ENCODE data around the gene PLAGL1. TPM values are rescaled to one million over a fixed set of nuclear protein-coding genes. Genes with fewer than 3 reads are reported as not detected.
"Not testable (repeated sequence)": the region's sequence is repeated elsewhere in the genome, so short reads cannot be mapped to it uniquely, and the experiment has no call there.

The PLAGL1 gene
- polyA plus RNA-seq, 12 donors, result 228 to 470 (median 298) TPM

DNA sequence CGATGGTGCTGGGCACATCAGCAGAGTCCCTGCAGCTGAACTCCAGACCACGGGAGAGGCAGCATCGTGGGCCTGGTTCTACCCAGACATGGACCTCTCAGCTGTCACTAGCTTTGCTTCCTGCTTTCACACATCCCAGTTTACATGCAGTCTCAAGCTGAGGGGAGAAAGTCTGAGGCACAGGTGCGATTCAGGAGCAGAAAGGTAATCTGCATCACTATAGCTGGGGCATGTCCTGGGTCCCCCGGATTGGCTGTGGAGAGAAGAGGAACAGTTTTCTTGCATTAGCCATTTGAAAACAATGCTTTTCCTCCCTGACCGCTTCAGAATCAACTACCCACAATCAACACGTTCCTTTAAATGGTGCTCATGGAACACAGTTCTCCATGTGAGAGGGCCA is 59.9 kb downstream of the PLAGL1 start:
- DNase-seq, result no peak

DNA sequence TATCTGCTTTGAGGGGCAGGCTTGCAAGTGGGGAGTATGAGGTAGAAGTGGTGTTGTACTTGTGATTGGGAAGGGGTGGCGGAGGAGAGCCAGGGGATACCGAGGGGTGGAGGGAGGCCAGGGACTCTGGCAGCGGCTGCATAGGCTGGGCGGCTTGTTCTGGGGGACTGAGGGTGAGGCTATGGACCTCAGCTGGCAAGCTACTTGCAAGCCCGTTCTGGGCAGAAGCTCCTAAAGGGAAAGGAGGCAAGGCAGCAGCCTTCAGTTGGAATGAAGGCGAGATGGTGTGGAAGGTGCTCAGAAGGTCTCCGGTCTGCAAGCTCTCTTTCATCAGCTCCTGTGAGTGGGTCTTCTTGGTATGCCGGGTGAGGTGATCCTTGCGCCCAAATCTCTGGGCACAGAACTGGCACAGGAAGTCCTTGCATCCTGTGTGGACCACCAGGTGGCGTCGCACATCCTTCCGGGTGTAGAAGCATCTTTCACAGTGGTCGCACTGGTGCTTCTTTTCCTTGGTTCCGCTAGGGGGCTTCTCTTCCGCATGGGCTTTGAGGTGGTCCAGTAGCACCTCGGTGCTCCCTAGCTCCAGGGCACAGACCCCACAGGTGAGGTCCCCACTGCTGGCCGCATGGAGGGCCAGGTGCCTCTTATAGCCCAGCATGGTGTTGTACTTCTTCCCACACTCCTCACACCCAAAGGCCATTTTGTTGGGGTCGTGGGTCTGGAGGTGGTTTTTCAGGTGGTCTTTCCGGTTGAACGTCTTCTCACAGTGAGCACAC is 66.0 kb downstream of the PLAGL1 start:
- no peak for DNase-seq

DNA sequence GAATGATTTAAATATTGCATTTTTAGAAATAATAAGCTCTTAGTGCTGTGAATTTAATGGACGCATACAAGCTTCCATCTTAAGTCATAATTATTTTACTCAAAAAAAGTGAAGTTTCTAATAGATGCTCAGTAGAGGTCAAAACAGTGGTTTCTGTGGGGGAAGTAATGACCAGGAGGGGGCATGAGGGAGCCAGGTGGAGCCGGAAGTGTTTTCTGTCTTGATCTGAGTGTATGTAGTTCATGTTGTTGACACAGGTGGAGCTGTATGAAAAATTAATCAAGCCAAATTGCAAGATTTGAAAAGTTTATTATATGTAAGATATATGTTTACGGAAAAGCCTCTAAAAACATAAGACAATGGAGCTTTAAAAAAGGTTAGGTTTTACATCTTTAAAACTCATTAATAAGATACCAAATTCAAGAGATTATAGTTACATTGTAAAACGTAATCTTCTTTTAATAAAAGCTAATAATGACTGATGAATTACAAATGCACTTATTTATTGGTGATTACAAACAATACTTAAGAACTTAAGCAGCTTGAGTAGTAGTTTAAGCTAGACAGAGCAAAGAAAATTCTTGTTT is 68.0 kb downstream of the PLAGL1 start:
- no peak for DNase-seq

DNA sequence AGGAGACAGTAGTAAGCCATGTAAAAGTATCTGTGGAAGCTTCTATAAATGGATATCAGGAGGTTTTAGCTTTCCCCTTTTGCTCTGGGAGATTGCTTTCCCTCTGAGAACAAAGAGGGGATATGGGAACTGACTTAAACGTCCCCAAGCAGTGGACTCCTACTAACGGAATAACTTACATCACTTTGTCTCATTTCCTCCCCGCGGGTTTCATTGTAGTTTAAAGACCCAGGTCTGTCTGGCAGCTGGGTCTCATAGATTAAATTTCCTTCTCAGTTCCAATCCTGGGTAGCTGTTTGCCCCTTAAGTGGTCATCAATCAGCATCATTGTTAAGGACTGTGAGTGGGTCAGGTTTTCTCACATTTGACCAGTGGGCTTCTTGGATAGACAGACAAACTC is 68.7 kb downstream of the PLAGL1 start:
- DNase-seq, result no peak

DNA sequence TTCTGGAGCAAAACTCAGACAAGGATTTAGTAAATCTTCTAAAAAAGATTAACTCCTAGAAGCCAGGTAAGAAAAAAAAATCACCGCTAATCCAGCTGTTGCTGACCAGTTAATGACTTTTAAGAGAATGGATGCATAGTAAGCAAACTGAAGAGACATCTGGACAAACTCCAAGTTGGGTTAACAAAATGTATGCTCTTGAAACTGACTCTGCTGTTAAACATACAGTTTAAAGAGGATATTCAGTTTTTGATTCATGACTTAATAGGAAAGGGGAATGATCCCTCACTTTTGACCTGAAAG is 70.4 kb downstream of the PLAGL1 start:
- DNase-seq, result no peak

DNA sequence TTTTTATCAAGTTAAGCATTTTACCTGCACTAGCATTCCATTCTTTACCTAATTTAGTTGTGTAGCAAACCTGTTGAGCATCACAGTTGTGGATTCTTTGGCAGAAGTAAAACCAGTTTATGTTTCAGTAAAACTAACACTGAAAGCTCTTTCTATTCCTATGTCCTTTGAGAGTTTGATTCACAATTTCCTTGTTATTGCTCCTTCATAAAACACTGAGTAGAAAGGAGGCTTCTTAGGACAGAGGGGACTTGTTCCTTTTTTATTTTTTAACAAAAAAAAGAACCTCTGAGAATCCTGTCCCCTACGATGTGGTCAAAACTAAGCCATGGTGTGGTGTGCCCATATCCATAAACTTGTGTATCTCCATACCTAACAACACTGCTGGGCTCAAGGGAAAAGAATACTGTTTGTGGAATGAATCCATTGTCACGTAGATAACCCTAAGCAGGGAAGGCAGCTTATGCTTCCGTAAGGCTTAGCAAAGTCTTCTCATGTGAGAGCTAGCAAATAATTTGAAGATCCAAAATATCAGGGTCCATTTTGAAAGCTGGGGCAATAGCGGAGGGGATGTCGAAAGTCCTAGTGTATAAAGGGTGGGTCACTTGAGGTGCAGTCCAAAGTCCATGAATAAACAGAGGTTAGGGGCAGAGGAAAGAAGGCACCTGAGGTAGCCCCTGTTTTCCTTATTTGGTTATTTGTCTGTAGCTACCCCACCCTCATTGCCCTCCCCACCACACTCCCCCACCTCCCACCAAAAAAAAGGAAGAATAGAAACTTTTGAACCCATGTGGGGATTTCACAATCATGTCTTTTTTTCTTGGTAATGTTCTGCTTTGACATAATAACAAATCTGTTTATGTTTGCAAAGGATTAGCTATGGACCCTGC is 71.0 kb downstream of the PLAGL1 start:
- DNase-seq, result no peak

DNA sequence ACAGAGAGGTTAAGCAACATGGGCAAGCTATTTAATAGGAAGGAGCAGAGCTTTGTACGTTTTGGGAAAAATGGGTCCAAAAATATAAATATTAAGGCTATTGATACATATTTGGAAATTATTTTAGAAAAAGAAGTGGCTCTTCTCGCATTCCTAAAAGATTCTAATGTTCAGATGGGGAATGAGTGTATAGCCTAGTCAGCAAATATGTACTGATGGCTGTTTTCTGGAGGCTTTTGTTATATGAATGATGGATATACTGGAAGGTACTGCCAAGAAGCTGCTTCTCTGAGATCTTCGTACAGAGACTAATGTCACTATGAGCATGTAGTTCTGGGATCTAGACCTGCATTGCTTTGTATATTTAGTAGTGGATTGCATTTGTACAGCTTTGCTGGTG is 71.7 kb downstream of the PLAGL1 start:
- no peak for DNase-seq

DNA sequence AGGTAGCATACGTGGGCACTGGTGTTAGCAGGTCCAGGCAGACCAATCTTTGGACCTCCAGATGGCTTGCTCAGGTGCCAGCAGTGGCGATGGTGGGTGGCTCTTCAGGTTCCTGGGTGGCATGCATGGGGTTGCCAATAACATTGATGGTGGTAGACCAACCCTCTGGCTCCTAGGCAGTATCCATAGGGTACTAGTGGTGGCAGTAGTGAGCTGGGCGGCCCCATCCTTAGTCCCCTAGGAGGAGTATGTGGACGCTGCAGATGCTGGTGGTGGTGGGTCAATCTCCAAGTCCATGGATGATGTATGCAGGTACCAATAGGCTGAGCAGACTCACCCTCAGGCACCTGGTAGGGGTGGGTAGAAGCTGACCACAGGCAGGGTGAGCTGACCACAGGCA is 73.2 kb downstream of the PLAGL1 start:
- DNase-seq, result no peak

DNA sequence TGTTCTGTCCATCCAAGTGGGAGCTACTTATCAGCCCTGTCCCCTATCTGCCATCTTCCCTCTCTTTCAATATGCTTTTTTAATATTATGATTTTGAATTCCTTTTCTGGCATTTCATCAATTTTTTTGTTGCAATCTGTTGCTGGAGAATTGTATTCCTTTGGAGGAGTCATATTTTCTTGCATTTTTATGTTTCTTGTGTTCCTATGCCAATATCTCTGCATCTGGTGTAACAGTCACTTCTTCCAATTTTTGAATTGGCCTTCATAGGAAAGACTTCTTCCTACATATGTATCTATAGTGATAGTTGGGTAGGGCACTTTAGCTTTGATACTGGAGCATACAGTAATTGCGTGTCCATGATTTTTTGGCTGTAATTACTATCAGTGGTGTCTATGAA is 73.7 kb downstream of the PLAGL1 start:
- no peak for DNase-seq

DNA sequence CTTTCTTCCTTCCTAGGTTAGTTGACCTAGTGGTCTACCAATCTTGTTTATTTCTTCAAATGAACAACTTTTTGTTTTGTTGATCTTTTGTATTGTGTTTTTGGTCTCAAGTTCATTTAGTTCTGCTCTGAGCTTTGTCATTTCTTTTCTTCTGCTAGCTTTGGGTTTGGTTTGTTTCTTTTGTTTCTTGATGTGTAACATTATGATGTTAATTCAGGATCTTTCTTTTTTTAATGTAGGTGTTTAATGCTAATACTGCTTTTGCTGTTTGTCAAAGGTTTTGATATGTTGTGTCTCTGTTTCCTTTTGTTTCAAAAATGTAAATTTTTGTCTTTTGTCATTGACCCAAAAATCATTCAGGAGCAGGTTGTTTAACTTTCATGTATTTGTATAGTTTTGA is 78.1 kb downstream of the PLAGL1 start:
- DNase-seq, result no peak

DNA sequence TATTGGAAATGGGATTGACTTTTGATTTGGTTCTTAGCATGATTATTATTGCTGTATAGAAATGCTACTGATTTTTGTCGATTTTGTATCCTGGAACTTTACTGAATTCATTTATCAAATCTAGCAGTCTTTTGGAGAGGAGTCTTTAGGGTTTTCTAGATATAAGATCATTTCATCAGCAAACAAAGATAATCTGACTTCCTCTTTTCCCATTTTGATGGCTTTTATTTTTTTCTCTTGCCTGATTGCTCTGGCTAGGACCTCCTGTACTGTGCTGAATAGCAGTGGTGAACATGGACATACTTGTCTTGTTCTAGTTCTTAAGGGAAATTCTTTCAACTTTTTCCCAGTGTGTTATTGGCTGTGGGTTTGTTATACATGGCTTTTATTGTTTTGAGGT is 79.2 kb downstream of the PLAGL1 start:
- no peak for DNase-seq

DNA sequence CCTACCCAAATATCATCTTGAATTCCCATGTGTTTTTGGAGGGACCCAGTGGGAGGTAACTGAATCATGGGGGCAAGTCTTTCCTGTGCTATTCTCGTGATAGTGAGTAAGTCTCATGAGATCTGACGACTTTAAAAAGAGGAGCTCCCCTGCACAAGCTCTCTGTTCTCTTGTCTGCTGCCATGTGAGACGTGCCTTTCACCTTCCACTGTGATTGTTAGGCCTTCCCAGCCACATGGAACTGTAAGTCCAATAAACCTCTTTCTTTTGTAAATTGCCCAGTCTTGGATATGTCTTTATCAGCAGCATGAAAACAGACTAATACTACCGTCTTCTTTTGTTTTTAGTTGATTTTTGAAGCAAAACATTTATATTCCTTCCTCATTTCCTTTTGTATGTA is 91.0 kb downstream of the PLAGL1 start:
- DNase-seq, result not testable (repeated sequence)

DNA sequence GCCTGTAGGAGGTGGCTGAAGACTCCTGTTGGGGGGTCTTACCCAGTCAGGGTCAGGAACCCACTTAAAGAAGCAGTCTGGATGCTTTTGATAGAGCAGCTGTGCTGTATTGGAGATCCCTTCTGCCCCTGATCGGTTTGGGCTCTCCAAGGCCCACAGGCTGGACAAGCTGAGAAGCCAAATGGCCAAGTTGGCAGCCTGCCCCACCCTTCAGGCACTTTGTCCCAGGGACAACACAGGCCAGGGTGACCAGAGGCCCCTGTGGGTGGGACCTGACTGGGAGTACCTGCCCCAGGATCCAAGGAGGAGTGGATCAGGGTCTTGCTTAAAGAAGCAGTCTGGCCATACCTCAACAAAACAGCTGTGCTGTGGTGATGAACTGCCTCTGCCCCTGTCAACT is 95.4 kb downstream of the PLAGL1 start:
- no peak for DNase-seq

DNA sequence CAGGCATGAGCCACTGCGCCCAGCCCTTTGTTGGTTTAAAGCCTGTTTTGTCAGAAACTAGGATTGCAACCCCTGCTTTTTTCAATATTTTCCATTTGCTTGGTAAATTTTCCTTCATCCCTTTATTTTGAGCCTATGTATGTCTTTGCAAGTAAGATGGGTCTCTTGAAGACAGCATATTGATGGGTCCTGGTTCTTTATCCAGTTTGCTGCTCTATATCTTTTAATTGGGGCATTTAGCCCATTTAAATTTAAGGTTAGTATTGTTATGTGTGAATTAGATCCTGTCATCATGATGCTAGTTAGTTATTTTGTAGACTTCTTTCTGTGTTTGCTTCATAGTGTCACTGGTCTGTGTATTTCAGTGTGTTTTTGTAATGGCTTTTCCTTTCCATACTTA is 97.0 kb downstream of the PLAGL1 start:
- DNase-seq, result no peak

DNA sequence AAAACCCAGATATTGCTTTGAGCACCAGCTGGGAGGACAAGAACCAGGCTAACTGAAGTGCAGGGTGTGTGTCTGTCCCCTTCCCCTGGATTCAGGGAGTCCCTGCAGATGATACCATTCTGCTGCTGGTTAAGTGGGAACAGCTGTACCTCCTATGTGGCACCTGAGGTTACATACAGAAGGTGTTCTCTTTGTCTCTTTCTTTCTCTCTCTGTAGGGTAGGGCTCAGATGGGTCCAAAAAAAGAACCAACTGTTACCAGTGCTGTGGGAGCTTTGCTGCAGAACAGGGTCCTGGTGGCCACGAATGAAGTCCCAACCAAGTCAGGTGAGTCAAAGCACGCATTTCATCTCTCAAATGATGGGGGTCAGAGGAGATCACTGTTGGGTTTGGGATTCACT is 105.2 kb downstream of the PLAGL1 start:
- DNase-seq, result no peak

DNA sequence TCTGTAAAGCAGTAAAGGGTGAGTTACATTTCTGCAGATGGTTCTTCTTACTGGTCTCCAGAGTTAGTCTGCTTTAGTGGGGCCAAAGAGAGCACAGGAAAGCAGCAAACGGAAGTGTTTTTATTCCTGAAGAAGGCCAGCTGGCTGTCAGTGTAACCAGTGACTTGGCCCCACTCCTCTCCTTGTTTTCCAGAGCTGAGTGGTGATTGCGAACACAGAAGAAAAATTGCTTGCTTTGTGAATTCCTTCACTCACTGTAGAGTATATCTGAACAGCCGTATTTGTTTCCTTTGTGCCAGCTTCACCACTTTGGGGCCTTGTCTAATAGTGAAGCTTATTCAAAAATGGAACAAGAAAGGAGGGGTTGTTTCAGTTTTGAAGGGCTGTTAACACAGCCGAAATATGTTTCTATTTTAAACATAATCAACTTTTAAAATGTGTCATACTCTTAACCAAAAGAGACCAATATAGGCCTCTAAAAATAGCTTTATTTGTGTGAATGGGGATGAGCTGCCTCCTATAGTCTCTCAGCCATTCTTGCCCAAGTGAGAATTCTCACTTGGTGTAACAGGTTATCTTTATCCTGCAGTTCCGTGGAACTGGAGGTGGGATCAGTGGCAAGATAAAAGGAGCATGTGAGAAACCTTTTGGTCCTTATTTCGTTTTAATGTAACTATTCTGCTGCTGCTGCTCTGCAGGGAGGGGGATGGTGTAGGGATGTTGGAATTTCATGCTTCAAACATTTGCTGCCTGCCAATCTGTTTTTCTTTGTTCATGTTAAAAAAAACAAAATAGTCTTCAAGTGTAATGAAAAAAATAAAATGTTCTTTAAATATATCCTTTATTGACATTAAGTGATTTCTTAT is 105.9 kb downstream of the PLAGL1 start:
- peak; percentile 93 for DNase-seq

DNA sequence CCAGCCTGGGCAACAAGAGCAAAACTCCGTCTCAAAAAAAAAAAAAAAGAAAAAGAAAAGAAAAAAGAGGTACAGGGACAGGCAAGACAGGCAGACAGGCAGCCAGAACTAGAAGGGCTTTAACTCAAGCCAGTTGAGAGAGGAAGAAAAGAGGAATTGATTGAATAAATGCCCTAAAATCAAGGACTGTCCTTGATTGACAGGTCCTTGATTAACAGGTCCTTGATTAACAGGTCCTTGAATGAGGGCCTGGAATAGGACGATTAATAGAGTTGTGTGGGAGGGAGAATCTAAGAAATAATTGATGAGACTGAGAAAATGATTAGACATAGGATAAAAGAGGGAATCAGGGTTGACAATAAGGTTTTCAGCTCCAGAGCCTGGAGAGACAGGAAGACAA is 107.7 kb downstream of the PLAGL1 start:
- no peak for DNase-seq

DNA sequence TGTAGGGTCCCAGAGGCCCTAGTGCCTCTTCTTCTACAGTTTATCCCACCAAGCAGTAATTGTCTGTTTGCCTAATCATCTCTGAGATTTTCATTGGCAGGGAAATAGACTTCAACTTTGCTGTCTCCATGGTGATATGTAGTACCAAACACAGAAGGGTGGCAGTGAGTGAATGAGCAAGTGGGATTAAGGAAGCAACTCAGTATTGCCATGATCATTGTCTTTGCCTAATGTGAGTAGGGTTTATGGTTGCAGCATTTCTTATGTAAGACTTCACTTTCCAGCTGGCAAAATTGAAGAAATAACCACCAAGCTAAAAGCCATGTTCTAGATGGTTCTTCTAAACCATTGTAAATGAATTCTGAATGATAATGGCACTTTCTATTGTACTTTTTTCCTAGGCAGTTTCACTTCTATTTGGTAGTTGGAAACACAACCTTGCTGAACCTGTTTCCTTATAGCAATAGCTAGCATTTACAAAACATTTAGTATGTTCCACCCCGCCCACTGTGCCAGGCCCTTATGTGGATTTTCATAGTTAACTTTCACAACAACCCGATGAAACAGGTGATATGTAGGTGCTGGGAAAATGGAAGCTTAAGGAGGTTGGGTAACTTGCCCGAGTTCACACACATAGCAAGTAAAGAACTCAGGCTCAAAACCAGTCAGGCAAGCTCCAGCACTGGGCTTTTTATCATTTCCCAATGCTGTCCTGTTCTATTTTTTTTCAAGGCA is 111.8 kb downstream of the PLAGL1 start:
- no peak for DNase-seq

DNA sequence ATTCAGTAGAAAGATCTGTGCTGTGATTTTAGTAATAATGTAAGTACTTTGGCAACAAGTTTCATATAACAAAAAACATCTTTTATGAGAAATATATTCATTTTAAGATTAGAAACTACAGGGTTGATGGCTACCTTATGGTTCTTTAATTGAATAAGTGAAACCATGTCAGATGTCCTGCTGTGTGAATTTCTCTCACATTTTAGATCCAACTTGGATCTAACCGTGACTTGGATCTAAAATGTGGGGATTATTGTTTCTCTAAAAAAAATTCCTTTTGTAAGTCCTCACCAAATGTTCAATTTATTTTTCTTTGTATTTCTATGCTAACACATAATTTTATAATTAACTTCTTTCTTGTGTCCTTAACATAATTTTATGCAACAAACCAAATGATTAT is 113.4 kb downstream of the PLAGL1 start:
- DNase-seq, result peak; percentile 63

All from muscle of arm (tissue), 12 donors.